Activated T-cell treated with anti-CD3 and anti-CD28 coated beads for 24 hours (primary cell): Measurements from ENCODE around the gene LNPEP.
"Not testable (repeated sequence)": the region's sequence is repeated elsewhere in the genome, so short reads cannot be mapped to it uniquely, and the experiment has no call there.

Experiments used
- DNase-seq: peaks from one replicate; pipeline ENCODE4 v3.0.0-alpha.2; 2020; ENCODE audit warnings: low read depth

LNPEP gene

GRCh38 chr5:96930058-96930457, 5.8 kb upstream of the LNPEP start:
- DNase-seq = no peak

DNA sequence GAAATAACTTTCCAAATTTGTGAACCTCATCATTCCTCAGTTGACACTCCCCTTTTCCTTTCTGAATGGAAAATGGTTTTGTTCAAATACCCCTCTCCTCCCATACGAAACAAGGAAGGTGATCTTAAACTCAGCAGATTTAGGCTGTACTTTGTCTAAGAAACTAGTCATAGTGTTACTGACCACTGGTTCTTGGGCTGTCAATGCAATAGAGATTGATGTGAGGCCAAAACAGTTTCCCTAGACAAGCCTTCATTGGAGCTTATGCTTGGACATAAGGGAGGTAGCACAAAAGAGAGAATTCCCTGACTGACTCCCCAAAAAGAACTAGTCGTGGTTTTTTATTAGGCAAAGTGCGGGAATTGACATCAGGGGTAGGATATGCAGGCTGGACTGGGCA, 5.3 kb upstream of the LNPEP start:
- DNase-seq = no peak

DNA sequence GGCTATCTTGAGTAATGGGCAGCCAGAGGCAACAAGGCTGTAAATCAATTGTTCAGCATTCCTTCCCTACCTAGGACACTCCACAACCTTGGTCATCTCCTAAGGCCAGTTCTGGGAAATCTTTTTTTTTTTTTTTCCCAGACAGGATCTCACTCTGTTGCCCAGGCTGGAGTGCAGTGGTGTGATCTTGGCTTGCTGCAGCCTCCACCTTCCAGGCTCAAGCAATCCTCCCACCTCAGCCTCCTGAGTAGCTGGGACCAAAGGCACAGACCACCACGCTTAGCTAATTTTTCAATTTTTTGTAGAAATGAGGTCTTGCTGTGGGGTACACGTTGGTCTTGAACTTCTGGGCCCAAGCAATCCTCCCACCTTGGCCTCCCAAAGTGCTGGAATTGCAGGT, 4.8 kb upstream of the LNPEP start:
- not testable (repeated sequence) for DNase-seq

DNA sequence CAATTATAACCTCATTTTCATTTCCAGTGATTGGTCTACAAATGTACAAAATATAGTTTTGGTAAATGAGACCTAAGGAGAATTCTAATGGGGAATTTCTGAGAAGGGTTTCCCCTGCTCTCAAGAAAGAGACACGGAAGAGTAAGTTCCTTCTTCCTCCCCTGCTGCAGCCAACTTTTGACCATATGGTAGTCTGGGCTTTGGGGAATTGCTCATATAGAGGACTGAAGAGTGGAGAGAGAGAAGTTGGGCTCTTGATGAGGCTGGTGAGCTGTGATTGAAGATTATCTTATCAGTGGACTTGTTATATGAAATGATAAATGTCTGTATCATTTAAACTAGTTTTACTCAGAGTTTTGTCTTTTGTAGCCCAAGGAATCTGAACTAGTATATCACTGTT, 4.3 kb upstream of the LNPEP start:
- DNase-seq = no peak

- no peak for DNase-seq
These were observed 3.9 kb upstream of the LNPEP start for GRCh38 chr5:96932026-96932425.

DNA sequence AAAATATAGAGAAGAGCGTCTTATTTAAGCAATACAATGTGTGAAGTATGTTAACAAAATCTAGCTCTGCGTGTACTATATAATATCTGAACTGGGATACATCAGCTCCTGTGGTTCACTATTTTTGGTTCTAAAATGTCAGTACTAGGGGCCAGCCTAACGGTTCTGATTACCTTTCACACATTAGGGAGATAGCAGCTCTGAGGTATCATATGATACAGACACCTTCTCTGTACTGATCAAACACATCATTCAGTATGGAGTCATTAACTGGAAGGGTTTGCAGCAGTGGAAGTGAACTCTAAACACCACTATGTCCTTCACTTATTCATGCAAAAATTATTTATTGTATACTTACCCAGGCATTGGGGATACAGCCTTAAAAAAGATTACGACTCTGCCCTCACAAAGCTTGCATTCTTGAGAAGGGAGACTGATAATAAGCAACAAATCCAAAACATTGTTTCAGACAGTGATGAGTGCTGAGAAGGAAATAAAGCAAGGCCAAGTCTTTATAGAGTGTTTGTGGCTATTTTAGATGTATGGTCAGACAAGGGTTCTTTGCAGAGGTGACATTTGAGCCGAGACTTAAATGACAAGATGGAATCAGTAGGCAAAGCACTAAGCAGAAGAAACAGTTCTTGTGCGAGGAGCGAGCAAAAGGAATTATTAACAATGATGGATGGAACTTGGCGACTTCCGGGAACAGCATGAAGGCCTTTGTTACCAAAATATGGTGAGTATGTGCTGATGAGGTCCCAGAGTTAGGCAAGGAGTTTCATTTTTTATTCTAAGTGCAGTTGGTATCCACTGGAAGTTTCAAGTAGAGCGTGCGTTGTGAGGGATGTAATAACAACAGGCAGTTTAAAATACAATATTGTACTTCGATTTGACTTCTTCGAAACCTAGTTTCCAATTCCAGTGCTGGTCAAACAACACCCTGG, 1.8 kb upstream of the LNPEP start:
- no peak for DNase-seq

DNA sequence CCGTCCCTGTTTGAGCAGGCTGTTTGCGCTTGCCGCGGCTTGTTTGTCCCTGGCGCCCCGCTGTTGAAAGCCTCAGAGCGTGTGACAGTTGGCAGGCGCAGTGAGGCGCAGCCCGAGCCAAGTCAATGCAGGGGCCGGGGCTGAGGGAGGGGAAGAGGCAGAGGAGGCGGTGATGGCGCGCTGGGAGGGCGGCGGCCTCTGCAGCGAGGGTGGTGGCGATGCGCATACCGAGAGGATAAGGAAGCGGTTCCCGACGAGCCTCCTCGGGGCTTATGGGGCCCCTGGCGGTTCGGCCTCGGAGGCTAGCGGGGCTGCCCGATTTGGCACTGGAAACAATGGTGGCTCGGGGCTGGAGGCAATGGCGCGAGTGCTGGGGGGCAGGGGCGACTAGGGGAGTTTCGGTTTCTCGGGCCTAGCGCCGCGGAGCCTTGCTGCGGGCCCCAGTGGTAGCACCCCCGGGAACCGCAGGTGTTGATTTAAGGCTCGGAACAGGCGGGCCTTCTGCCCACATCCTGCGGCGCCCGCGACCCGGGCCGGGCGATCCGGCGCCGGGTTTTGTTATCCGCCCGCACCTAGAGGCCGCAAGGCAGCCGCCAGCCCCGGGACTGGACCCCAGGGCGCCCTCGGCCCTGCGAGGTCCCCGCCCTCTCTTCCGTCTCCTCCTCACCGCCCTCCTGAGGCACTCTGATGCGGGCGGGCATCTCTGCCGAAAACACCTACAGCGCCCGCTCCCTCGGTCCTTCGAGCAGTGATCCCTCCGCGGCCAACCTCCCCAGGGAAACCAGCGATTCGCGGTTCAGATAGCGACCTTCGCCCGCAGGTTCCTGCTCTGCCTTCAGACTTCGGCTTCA, 947 bp upstream of the LNPEP start:
- peak; percentile 89 for DNase-seq

DNA sequence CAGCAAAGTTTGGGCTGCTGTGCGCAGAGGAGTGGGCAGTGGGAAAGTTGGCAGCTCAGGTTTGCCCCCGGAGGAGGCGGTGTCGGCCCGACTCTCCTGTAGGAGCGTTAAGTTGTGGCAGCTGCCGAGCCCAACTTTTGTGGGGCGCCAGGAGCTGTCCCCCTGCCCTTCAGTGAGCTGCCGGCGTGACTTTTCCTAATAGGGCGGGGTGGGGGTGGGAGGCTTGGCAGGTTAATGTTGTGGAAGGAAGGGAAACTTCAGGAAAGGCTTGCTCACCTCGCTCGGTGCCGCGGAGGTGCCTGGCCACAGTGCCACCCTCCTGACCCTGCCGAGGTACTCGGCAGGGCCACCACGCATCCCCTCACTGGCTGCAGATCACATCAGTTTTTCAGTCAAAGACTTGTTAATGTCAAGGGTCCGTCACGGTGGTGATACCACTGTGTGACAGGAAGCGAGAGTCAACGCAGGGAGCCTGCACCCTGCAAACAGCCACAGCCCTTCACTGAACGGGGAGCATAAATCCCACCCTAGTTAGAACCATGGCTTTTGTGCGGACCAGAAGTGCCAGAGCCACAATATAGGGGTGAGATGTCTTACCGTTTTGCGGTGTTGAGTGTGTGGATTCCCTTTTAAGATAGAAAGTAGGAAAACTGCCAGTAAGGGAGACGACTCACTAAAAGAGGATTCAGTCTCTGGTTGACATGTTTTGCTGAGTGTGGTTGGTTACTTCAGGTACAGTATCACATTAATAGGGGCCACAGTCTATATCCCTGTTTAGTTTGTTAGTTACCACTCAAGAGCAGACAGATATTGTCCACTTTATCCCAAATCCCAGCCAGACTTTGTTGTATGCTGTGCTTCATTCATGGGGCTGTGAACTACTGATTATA, 796 bp downstream of the LNPEP start:
- peak; percentile 27 for DNase-seq

- no peak for DNase-seq
These were observed 4.7 kb downstream of the LNPEP start for GRCh38 chr5:96940586-96940985.

DNA sequence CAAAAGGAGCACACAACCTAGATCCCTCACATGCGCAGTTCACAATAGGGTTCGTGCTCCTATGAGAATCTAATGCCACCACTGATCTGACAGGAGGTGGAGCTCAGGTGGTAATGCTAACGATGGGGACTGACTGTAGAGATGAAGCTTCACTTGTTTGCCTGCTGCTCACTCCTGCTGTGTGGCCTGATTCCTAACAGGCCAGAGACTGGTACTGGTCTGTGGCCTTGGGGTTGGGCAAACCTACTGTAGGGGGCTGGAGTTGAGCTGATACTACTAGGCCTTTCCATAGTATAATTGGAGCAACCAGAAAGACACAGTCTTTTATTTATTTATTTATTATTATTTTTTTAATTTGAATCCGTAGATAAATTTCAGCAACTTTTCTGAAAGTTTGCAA, 5.3 kb downstream of the LNPEP start:
- DNase-seq = no peak

- DNase-seq = no peak
These were observed 6.2 kb downstream of the LNPEP start for GRCh38 chr5:96942078-96942477.

DNA sequence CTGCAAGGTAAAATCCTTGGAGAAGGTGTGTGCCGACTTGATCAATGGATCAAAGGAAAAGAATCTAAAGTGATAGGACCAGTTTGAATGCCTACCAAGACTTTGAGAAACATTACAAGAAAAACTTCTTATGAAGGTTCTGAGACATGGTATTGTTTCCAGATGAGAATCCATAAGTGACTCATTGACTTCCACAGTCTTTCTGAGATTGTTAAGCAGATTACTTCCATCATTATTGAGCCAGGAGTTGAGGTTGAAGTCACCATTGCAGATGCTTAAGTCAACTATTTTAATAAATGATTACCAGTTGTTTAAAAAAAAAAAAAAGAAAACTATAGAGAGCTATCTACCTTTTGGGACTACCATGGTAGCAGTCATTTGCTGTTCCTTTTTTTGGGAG, 7.0 kb downstream of the LNPEP start:
- DNase-seq = no peak

- DNase-seq = no peak
These were observed 7.9 kb downstream of the LNPEP start for GRCh38 chr5:96943799-96944198.

DNA sequence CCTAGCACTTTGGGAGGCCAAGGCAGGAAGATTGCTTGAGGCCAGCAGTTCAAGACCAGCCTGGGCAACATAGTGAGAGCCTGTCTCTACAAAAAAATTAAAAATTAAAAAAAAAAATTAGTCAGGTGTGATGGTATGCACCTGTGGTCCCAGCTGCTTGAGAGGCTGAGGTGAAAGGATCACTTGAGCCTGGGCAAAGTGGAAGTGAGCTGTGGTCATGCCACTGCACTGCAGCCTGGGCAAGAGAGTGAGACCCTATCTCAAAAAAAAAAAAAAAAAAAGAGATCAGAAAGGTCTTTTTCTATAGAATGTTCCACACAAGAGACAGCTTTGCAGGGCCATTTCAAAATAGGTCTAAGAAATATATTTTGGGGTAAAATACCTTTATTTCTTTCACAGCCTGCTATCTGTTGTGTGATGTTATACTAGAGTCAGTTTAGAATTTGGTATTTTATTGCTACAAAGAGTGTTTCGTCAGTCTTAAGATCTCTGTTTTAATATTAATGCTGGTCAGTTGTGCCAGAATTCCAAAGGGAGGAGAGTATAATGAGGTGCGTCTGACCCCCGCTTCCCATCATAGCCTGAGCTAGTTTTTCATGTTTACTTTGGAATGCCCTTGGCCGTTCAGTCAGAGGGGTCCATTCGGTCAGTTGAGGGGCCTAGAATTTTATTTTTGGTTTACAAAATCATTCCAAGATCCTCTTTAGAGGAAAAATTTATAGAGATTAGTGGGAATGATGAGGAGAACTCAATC, 9.4 kb downstream of the LNPEP start:
- no peak for DNase-seq

GRCh38 chr5:96946381-96946780, 10.5 kb downstream of the LNPEP start:
- no peak for DNase-seq

DNA sequence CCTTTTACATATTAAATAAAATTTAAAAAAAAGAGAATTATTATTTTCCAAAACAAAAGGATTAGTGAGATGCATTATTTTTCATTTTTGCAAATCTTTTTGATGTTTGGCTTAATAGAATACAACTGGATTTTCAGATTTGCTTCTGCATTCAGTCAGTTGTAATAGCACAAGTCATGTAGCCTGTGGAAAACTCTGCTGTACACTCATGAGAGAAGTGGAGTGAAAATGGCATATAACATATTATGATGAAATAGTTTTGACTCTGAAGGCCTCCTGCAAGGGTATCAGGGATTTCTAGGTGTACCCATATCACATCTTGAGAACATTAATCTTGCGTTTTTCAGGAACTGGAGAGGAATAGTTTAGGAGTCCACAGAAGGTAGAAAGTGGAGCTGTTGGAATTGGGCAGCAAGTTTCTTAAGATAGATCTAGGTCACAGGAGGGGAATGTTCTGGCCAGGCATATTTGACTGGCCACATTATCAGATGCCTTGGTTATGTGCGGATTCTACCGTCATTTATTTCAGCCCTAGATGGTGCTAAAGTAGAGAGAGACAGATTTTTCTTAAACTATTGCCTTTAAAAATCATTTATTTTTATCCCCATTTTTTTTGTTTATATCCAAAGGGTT, 16.4 kb downstream of the LNPEP start:
- no peak for DNase-seq

GRCh38 chr5:96952974-96953730, 17.3 kb downstream of the LNPEP start:
- DNase-seq = no peak

DNA sequence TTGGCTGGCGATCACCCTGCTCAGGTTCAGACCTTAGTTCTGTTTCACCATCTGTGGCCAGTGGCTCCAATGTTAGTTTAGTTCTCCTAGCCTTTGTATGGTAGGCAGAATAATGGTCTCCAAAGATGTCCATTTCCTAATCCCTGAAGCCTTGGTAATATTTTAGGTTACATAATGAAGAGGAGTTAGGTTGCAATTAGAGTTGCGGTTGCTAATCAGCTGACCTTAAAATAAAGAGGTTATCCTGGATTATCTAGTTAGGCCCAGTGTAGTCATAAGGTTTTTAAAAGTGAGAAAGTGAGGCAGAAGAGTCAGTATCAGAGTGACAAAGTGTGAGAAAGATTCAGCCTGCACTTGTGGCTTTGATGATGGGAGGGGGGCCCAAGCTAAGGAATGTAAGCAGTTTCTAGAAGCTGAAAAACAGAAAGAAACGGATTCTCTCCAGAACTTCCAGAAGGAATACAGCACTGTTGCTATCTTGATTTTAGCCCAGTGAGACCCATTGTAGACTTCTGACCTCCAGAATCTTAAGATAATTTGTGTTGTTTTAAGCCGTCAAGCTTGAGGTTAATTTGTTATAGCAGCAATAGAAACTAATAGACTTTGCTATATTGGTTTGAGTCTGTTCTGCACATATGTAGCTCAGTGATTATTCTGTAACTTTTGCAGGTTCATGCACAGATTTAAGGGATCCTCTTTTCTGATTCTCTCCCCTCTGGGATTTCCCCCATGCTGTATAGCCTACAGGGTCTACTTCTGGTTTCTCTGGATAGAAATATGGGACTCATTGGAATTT, 21.6 kb downstream of the LNPEP start:
- DNase-seq = peak; percentile 26

DNA sequence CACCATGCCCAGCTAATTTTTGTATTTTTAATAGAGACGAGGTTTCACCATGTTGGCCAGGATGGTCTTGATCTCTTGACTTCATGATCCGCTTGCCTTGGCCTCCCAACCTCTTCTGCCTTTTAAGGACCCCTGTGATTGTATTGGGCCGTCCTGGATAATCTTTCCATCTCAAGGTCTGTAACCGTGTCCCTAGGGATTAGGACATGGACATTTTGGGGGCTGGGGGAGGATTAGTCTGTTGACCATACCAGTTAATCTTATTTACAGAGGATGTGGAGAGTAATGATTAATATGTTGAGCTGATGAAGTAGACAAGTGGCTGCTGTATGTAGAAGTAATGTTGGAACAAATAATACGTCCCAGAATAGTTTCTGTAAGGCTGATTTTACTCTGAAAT, 23.1 kb downstream of the LNPEP start:
- no peak for DNase-seq
